NT2/D1 (cell line): ENCODE measurements around the gene MYL11.

Source experiments
- YY1 ChIP-seq: IDR thresholded peaks from 2 replicates; pipeline ENCODE4 v1.6.1; 2011; ENCODE audit not compliant: insufficient read length, insufficient read depth
- ZNF274 ChIP-seq: IDR thresholded peaks from 2 replicates; pipeline ENCODE4 v1.6.1; 2011; ENCODE audit warnings: mild to moderate bottlenecking, low read depth, low read length

DNA sequence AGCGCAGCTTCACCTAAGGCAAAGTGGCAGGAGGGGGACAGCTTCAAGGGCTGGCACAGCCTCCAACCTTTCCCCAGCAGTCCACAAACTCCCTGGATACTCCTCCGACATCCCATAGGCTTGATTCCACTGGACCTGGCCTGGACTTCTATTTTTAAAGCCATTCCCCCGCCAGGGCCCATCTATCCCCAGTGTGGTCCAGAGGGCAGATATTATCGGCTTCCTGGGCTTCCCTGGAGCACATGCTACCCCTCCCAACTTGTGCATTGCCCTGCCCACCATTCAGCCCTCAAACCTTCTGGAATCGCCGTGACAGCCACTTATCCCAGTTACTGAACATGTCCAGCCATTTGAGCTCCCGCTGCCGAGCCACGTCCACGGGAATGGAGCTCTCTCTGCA is 9.4 kb upstream of the MYL11 start:
- TF ChIP-seq ZNF274 (no peak), YY1 (no peak)
